ENCODE data around the gene NTRK1. TPM values are rescaled to one million over a fixed set of nuclear protein-coding genes. Genes with fewer than 3 reads are reported as not detected.
A peak's percentile ranks its signal among the peaks of the same experiment; 100 is the strongest.

NTRK1 gene
- polyA plus RNA-seq, 1 of the 3 experiments (the other 2 are of a cell fraction) = 0.97 TPM

GRCh38 chr1:156857532-156857931 is 3.1 kb upstream of the NTRK1 start:
- peaks cover 39% of the 10 kb centered on the region for H3K27me3 ChIP-seq (ENCODE audit: insufficient read depth)
- no peaks in the 10 kb centered on the region for H3K79me2 ChIP-seq (ENCODE audit: insufficient read depth)
- WGBS (ENCODE audit: low lambda C conversion rate) = 27% methylated on average over 2 of the region's 3 CpGs
- DNase-seq = no peak
- peak overlapping the region in 1 of 2 experiments; percentile 97; a peak in 2 of 4 replicates for H3K27ac ChIP-seq (ENCODE audit: low read depth in 2 of 2, low read length in 1 of 2)
- H3K4me1 ChIP-seq (ENCODE audit: control insufficient read depth in 1 of 2, insufficient read depth in 2 of 2, low read depth in 1 of 2, low read length in 1 of 2) = peaks cover 3 to 75% of the 10 kb centered on the region in 2 experiments; a peak in 3 of 4 replicates
- ChIA-PET CTCF (interaction anchor here (0.8 to 22.1 kb wide), 15 partner anchors 9 to 173 kb away, joined by 3 to 566 read pairs (median 5); partner anchors contain the start of genes ISG20L2, METTL25B, PEAR1 and SH2D2A), POLR2A (interaction anchor here (0.6 to 6.4 kb wide), 6 partner anchors 17 to 775 kb away, joined by 3 to 97 read pairs (median 4); partner anchors contain the start of gene MRPL24)
- H3K9me2 ChIP-seq = no peaks in the 10 kb centered on the region
- H3K4me2 ChIP-seq = no peak overlapping the region
- H2AFZ ChIP-seq (ENCODE audit: low read depth) = no peak overlapping the region
- H3K9me3 ChIP-seq = no peaks in the 10 kb centered on the region
- H4K20me1 ChIP-seq (ENCODE audit: insufficient read depth) = no peaks in the 10 kb centered on the region
- no peak overlapping the region for H3K9ac ChIP-seq
- TF ChIP-seq FOXJ3 (CRISPR knock-in tag; IDR thresholded peaks at IDR 0.05) (no peak), IRF3 (IDR thresholded peaks at IDR 0.05; ENCODE audit: low read depth, low read length) (no peak), RXRA (IDR thresholded peaks at IDR 0.05; ENCODE audit: borderline replicate concordance, low read depth) (no peak), ZBTB33 (IDR thresholded peaks at IDR 0.05; ENCODE audit: borderline replicate concordance, low read depth) (no peak), ELF1 (IDR thresholded peaks at IDR 0.05) (no peak), SIN3A (IDR thresholded peaks at IDR 0.05; ENCODE audit: borderline replicate concordance, low read depth, low read length) (no peak), NRF1 (IDR thresholded peaks at IDR 0.05; ENCODE audit: low read depth, low read length) (no peak), GABPA (IDR thresholded peaks at IDR 0.05; ENCODE audit: low read depth) (no peak)
- peaks cover 4% of the 10 kb centered on the region for H3F3A ChIP-seq (replicated peaks; ENCODE audit: insufficient read depth)
- H3K4me3 ChIP-seq (ENCODE audit: low read depth in 2 of 2, low read length in 1 of 2) = peak overlapping the region in 1 of 2 experiments; percentile 3; a peak in 1 of 4 replicates
- no peaks in the 10 kb centered on the region for H3K36me3 ChIP-seq (replicated peaks in 1 of 2; ENCODE audit: control insufficient read depth in 1 of 2, insufficient read depth in 2 of 2, low read length in 1 of 2)

- ChIA-PET POLR2A (interaction anchor here (0.6 to 6.4 kb wide), 9 partner anchors 18 to 776 kb away, joined by 3 to 97 read pairs (median 6); partner anchors contain the start of gene MRPL24), CTCF (interaction anchor here (0.6 to 22.1 kb wide), 19 partner anchors 23 to 202 kb away, joined by 3 to 566 read pairs (median 22); partner anchors contain the start of genes ISG20L2, METTL25B, PEAR1 and PRCC)
- no peaks in the 10 kb centered on the region for H3K9me2 ChIP-seq
- H3K27me3 ChIP-seq (ENCODE audit: insufficient read depth) = peaks cover 39% of the 10 kb centered on the region
- H3K4me2 ChIP-seq = no peak overlapping the region
- peaks cover 3 to 75% of the 10 kb centered on the region in 2 experiments; a peak in 2 of 4 replicates for H3K4me1 ChIP-seq (ENCODE audit: control insufficient read depth in 1 of 2, insufficient read depth in 2 of 2, low read depth in 1 of 2, low read length in 1 of 2)
- peak; percentile 80 for DNase-seq
- no peak overlapping the region for H3K9ac ChIP-seq
- WGBS (ENCODE audit: low lambda C conversion rate) = 36% methylated on average over 5 of the region's 5 CpGs
- H3K79me2 ChIP-seq (ENCODE audit: insufficient read depth) = no peaks in the 10 kb centered on the region
- H3F3A ChIP-seq (replicated peaks; ENCODE audit: insufficient read depth) = peaks cover 4% of the 10 kb centered on the region
- no peak overlapping the region for H2AFZ ChIP-seq (ENCODE audit: low read depth)
- H3K4me3 ChIP-seq (ENCODE audit: low read depth in 2 of 2, low read length in 1 of 2) = peak overlapping the region in 1 of 2 experiments; percentile 1; a peak in 1 of 4 replicates
- H3K9me3 ChIP-seq = no peaks in the 10 kb centered on the region
- no peaks in the 10 kb centered on the region for H4K20me1 ChIP-seq (ENCODE audit: insufficient read depth)
- no peaks in the 10 kb centered on the region for H3K36me3 ChIP-seq (replicated peaks in 1 of 2; ENCODE audit: control insufficient read depth in 1 of 2, insufficient read depth in 2 of 2, low read length in 1 of 2)
- H3K27ac ChIP-seq (ENCODE audit: low read depth in 2 of 2, low read length in 1 of 2) = peak overlapping the region in 1 of 2 experiments; percentile 97; a peak in 2 of 4 replicates
- no peak for TF ChIP-seq RCOR1 (IDR thresholded peaks at IDR 0.05; ENCODE audit: low read length)
- TF ChIP-seq FOXM1 (IDR thresholded peaks at IDR 0.05; ENCODE audit: low read depth) = no peak
- TF ChIP-seq JUND (IDR thresholded peaks at IDR 0.05) = no peak
- TF ChIP-seq YY1 (IDR thresholded peaks at IDR 0.05; ENCODE audit: low read depth) = no peak
- TF ChIP-seq EP300 (IDR thresholded peaks at IDR 0.05; ENCODE audit: borderline replicate concordance in 1 of 2, low read depth in 1 of 2, low read length in 1 of 2) = peak in 1 of 2 experiments; percentile 40; a peak in 1 of 4 replicates
- no peak for TF ChIP-seq GABPA (IDR thresholded peaks at IDR 0.05; ENCODE audit: low read depth)
- no peak for TF ChIP-seq PBX3 (IDR thresholded peaks at IDR 0.05)
- no peak for TF ChIP-seq MEF2A (IDR thresholded peaks at IDR 0.05; ENCODE audit: borderline replicate concordance, low read depth)
- TF ChIP-seq GATA2 (CRISPR knock-in tag; IDR thresholded peaks at IDR 0.05) = peak; percentile 49
- no peak; the same call in 1 of the 2 replicates for TF ChIP-seq SMC3 (IDR thresholded peaks at IDR 0.05; ENCODE audit: low read depth, low read length)
- no peak for TF ChIP-seq TCF12 (IDR thresholded peaks at IDR 0.05)
- no peak for TF ChIP-seq RFX5 (IDR thresholded peaks at IDR 0.05; ENCODE audit: low read length)
- no peak for TF ChIP-seq TAF1 (IDR thresholded peaks at IDR 0.05; ENCODE audit: borderline replicate concordance, low read depth, low read length)
- TF ChIP-seq USF1 (IDR thresholded peaks at IDR 0.05; ENCODE audit: borderline replicate concordance, low read depth) = no peak
- TF ChIP-seq MAX (IDR thresholded peaks at IDR 0.05; ENCODE audit: low read depth) = no peak
- peak; percentile 47 for TF ChIP-seq CHD2 (IDR thresholded peaks at IDR 0.05; ENCODE audit: low read length, partially characterized antibody)
- no peak for TF ChIP-seq FOSL2 (IDR thresholded peaks at IDR 0.05; ENCODE audit: borderline replicate concordance, low read depth)
Observed at GRCh38 chr1:156858555-156858956, 2.1 kb upstream of the NTRK1 start.
